SK-N-SH (cell line): ENCODE data around the gene KRTAP9-3. TPM values are rescaled to one million over a fixed set of nuclear protein-coding genes. Genes with fewer than 3 reads are reported as not detected.
"Not testable (repeated sequence)": the region's sequence is repeated elsewhere in the genome, so short reads cannot be mapped to it uniquely, and the experiment has no call there.

Experiments
- CTCF ChIA-PET: fragments of 300-600, 350-600 bp; formaldehyde crosslinking; extraction: SDS; loops from one replicate; lab custom pipeline; 2021; lab: Yijun Ruan, JAX
- POLR2A ChIA-PET: fragments of 350-600 bp; sonication (Branson Sonifier 250); formaldehyde crosslinking; extraction: SDS; loops from one replicate; lab custom pipeline; 2020; ENCODE audit warnings: antibody characterized with exemption, inconsistent platforms; lab: Yijun Ruan, JAX
- DNase-seq: peaks from one replicate; pipeline ENCODE4 v3.0.0; 2012
- H2AFZ ChIP-seq: fragments of 200-600 bp; sonication (generic); 2 replicates; pipeline ENCODE4 v1.8.1; 2016; ENCODE audit warnings: antibody characterized with exemption, mild to moderate bottlenecking, low read depth
- H3F3A ChIP-seq: fragments of 200-600 bp; sonication (generic); replicated peaks from 2 replicates; pipeline ENCODE3; 2016; ENCODE audit warnings: antibody characterized with exemption, mild to moderate bottlenecking; ENCODE audit not compliant: insufficient read depth
- H3K27ac ChIP-seq, 2 experiments: fragments of 200-500 bp in 1 of 2; fragments of 200-600 bp in 1 of 2; sonication (Bioruptor generic) in 1 of 2; sonication (generic), shearing (Covaris generic) in 1 of 2; 2 replicates each; pipeline versions ENCODE4 v1.5.1 to v1.6.1; 2014 to 2016; ENCODE audit warnings: low read depth in 2 of 2, inconsistent platforms in 1 of 2, low read length in 1 of 2, mild to moderate bottlenecking in 1 of 2, mixed read lengths in 1 of 2
- H3K27me3 ChIP-seq: fragments of 200-600 bp; sonication (generic), shearing (Covaris generic); 2 replicates; pipeline ENCODE4 v1.6.1; 2016; ENCODE audit warnings: mixed run types; ENCODE audit not compliant: insufficient read depth
- H3K36me3 ChIP-seq, 2 experiments: fragments of 200-500 bp in 1 of 2; fragments of 200-600 bp in 1 of 2; sonication (Bioruptor generic) in 1 of 2; sonication (generic) in 1 of 2; replicated peaks in 1 of 2; 2 replicates each; pipeline versions ENCODE3 to v1.5.1; 2014 to 2016; ENCODE audit warnings: low read length in 1 of 2, mild to moderate bottlenecking in 1 of 2; ENCODE audit not compliant: insufficient read depth in 2 of 2, control insufficient read depth in 1 of 2
- H3K4me1 ChIP-seq, 2 experiments: fragments of 200-500 bp in 1 of 2; fragments of 200-600 bp in 1 of 2; sonication (Bioruptor generic) in 1 of 2; sonication (generic), shearing (Covaris generic) in 1 of 2; 2 replicates each; pipeline versions ENCODE4 v1.5.1 to v1.6.1; 2014 to 2016; ENCODE audit warnings: low read depth in 1 of 2, low read length in 1 of 2, mixed run types in 1 of 2; ENCODE audit not compliant: insufficient read depth in 2 of 2, control insufficient read depth in 1 of 2
- H3K4me2 ChIP-seq: fragments of 200-600 bp; sonication (generic), shearing (Covaris generic); 2 replicates; pipeline ENCODE4 v1.6.1; 2017; ENCODE audit warnings: mixed run types
- H3K4me3 ChIP-seq, 2 experiments: fragments of 200-500 bp in 1 of 2; fragments of 200-600 bp in 1 of 2; sonication (Bioruptor generic) in 1 of 2; sonication (generic), shearing (Covaris generic) in 1 of 2; 2 replicates each; pipeline versions ENCODE4 v1.5.1 to v1.8.1; 2014 to 2016; ENCODE audit warnings: low read depth in 2 of 2, inconsistent platforms in 1 of 2, low read length in 1 of 2, mild to moderate bottlenecking in 1 of 2, mixed read lengths in 1 of 2, moderate library complexity in 1 of 2
- H3K79me2 ChIP-seq: fragments of 200-600 bp; sonication (generic); 2 replicates; pipeline ENCODE4 v1.8.1; 2017; ENCODE audit warnings: mild to moderate bottlenecking; ENCODE audit not compliant: insufficient read depth
- H3K9ac ChIP-seq: fragments of 200-600 bp; sonication (generic); 2 replicates; pipeline ENCODE4 v1.6.1; 2017; ENCODE audit warnings: mixed run types
- H3K9me2 ChIP-seq: fragments of 200-600 bp; sonication (generic); 2 replicates; pipeline ENCODE4 v1.6.1; 2017; ENCODE audit warnings: mixed run types
- H3K9me3 ChIP-seq: fragments of 200-600 bp; sonication (generic); 2 replicates; pipeline ENCODE4 v1.6.1; 2017; ENCODE audit warnings: mixed run types, mild to moderate bottlenecking, moderate library complexity
- H4K20me1 ChIP-seq: fragments of 200-600 bp; sonication (generic); 2 replicates; pipeline ENCODE4 v1.6.1; 2017; ENCODE audit warnings: mild to moderate bottlenecking, mixed run types; ENCODE audit not compliant: insufficient read depth
- CHD2 ChIP-seq: fragments of 150-350 bp; IDR thresholded peaks from 2 replicates; pipeline ENCODE4 v1.6.1; 2018; ENCODE audit warnings: low read length; ENCODE audit not compliant: partially characterized antibody
- CTCF ChIP-seq: fragments of 200-600 bp; sonication (generic); IDR thresholded peaks from 2 replicates; pipeline ENCODE4 v1.6.1; 2017; ENCODE audit warnings: antibody characterized with exemption, mild to moderate bottlenecking, moderate library complexity
- ELF1 ChIP-seq: IDR thresholded peaks from 2 replicates; pipeline ENCODE4 v1.4.0; 2012
- EP300 ChIP-seq, 2 experiments: IDR thresholded peaks; 2 replicates each; pipeline versions ENCODE4 v1.4.0 to v1.6.1; 2012; ENCODE audit warnings: borderline replicate concordance in 1 of 2, low read depth in 1 of 2, low read length in 1 of 2
- FOXM1 ChIP-seq: IDR thresholded peaks from 2 replicates; pipeline ENCODE4 v1.4.0; 2012; ENCODE audit warnings: low read depth, mild to moderate bottlenecking
- IRF3 ChIP-seq: fragments of 150-350 bp; IDR thresholded peaks from 2 replicates; pipeline ENCODE4 v1.6.1; 2016; ENCODE audit warnings: mild to moderate bottlenecking, low read depth, low read length
- JUND ChIP-seq: IDR thresholded peaks from 2 replicates; pipeline ENCODE4 v1.4.0; 2012
- MAX ChIP-seq: IDR thresholded peaks from 2 replicates; pipeline ENCODE4 v1.4.0; 2012; ENCODE audit warnings: low read depth
- NFIC ChIP-seq: IDR thresholded peaks from 2 replicates; pipeline ENCODE4 v1.4.0; 2012; ENCODE audit warnings: borderline replicate concordance
- NRF1 ChIP-seq: IDR thresholded peaks from 2 replicates; pipeline ENCODE4 v1.6.1; 2012; ENCODE audit warnings: low read depth, mild to moderate bottlenecking, low read length
- RCOR1 ChIP-seq: fragments of 150-350 bp; IDR thresholded peaks from 2 replicates; pipeline ENCODE4 v1.6.1; 2017; ENCODE audit warnings: antibody characterized with exemption, low read length
- SIN3A ChIP-seq: IDR thresholded peaks from 2 replicates; pipeline ENCODE4 v1.6.1; 2012; ENCODE audit warnings: low read depth, mild to moderate bottlenecking, low read length, moderate library complexity, borderline replicate concordance
- SMC3 ChIP-seq: IDR thresholded peaks from 2 replicates; pipeline ENCODE4 v1.6.1; 2012; ENCODE audit warnings: low read depth, low read length, improper control_type of control experiment
- TCF12 ChIP-seq: IDR thresholded peaks from 2 replicates; pipeline ENCODE4 v1.4.0; 2012
- USF1 ChIP-seq: IDR thresholded peaks from 2 replicates; pipeline ENCODE4 v1.4.0; 2012; ENCODE audit warnings: low read depth, borderline replicate concordance
- ZBTB33 ChIP-seq: IDR thresholded peaks from 2 replicates; pipeline ENCODE4 v1.4.0; 2012; ENCODE audit warnings: low read depth, borderline replicate concordance
- WGBS: methylation state at CpG from one replicate; pipeline ENCODE4 v1.1.6; 2017; ENCODE audit warnings: low lambda C conversion rate; 5-methylcytosine and 5-hydroxymethylcytosine counted together
- polyA plus RNA-seq, 3 experiments: library from polyadenylated mRNA; depleted of rRNA; stranded (reverse); fragments of >200 nt; gene quantifications; 2 replicates each; pipeline ENCODE4 v1.2.3, GENCODE V29; 2012

Gene KRTAP9-3
- polyA plus RNA-seq, 1 of the 3 experiments (the other 2 are of a cell fraction), result not detected

GRCh38 chr17:41251261-41251660 lies 19.0 kb downstream of the KRTAP9-3 start (continued):
- no peak for TF ChIP-seq ZBTB33
- TF ChIP-seq NRF1, result no peak
- TF ChIP-seq SIN3A, result no peak

GRCh38 chr17:41254861-41255260 lies 22.6 kb downstream of the KRTAP9-3 start:
- Histone ChIP-seq H3K4me2 (no peak overlapping the region), H3K9me2 (no peaks in the 10 kb centered on the region), H3K9me3 (no peaks in the 10 kb centered on the region), H3K79me2 (no peaks in the 10 kb centered on the region), H3K4me1 (no peaks in the 10 kb centered on the region), H3K27ac (no peak overlapping the region), H3K27me3 (peaks cover 23% of the 10 kb centered on the region), H2AFZ (no peak overlapping the region), H3K36me3 (no peaks in the 10 kb centered on the region), H4K20me1 (no peaks in the 10 kb centered on the region), H3F3A (peaks cover 3% of the 10 kb centered on the region), H3K9ac (no peak overlapping the region), H3K4me3 (no peak overlapping the region)
- CTCF ChIA-PET, result interaction anchor here (1.4 kb wide), 1 partner anchor 408 kb away, joined by 4 read pairs; no protein-coding TSS in a partner anchor
- TF ChIP-seq FOXM1, result no peak
- TF ChIP-seq SMC3, result no peak
- no peak for TF ChIP-seq CTCF
- TF ChIP-seq MAX, result no peak
- TF ChIP-seq CHD2, result no peak
- no peak for TF ChIP-seq USF1
- TF ChIP-seq NFIC, result no peak
- TF ChIP-seq TCF12, result no peak
- TF ChIP-seq ELF1, result no peak
- TF ChIP-seq JUND, result no peak
- TF ChIP-seq IRF3, result no peak
- TF ChIP-seq RCOR1, result no peak
- no peak for TF ChIP-seq EP300 (IDR thresholded peaks at IDR 0.05; ENCODE audit: borderline replicate concordance in 1 of 2, low read depth in 1 of 2, low read length in 1 of 2)
- POLR2A ChIA-PET, result no interaction called here
- DNase-seq, result no peak
- 17% methylated on average over 1 of the region's 1 CpG for whole genome bisulfite sequencing

GRCh38 chr17:41255381-41256290 lies 23.4 kb downstream of the KRTAP9-3 start, which contains the start of gene KRTAP9-9:
KRTAP9-9 (plus strand) TSS chr17:41255384.
- H3K9me3 ChIP-seq, H2AFZ ChIP-seq, H3K27ac ChIP-seq, DNase-seq, H3K4me1 ChIP-seq, H3F3A ChIP-seq, H3K9me2 ChIP-seq, H4K20me1 ChIP-seq, H3K36me3 ChIP-seq, H3K4me3 ChIP-seq, H3K9ac ChIP-seq, H3K79me2 ChIP-seq, POLR2A ChIA-PET, H3K4me2 ChIP-seq: not testable (repeated sequence)
- CTCF ChIA-PET, result interaction anchor here (0.7 to 1.4 kb wide), 2 partner anchors 21 to 407 kb away, joined by 3 to 4 read pairs; no protein-coding TSS in a partner anchor
- WGBS, result 0% methylated on average over 2 of the region's 5 CpGs
- peaks cover 23% of the 10 kb centered on the region for H3K27me3 ChIP-seq
